NCI-H345 treated with DMSO at 0.1 percent for 48 hours (cell line): Measurements from ENCODE around the gene SLC35A1.
"Not testable (repeated sequence)": the region's sequence is repeated elsewhere in the genome, so short reads cannot be mapped to it uniquely, and the experiment has no call there.

ENCODE experiments used
- DNase-seq: peaks from one replicate; lab custom pipeline; 2025; ENCODE audit not compliant: unreplicated experiment; lab: John Stamatoyannopoulos, UW

The SLC35A1 gene

DNA sequence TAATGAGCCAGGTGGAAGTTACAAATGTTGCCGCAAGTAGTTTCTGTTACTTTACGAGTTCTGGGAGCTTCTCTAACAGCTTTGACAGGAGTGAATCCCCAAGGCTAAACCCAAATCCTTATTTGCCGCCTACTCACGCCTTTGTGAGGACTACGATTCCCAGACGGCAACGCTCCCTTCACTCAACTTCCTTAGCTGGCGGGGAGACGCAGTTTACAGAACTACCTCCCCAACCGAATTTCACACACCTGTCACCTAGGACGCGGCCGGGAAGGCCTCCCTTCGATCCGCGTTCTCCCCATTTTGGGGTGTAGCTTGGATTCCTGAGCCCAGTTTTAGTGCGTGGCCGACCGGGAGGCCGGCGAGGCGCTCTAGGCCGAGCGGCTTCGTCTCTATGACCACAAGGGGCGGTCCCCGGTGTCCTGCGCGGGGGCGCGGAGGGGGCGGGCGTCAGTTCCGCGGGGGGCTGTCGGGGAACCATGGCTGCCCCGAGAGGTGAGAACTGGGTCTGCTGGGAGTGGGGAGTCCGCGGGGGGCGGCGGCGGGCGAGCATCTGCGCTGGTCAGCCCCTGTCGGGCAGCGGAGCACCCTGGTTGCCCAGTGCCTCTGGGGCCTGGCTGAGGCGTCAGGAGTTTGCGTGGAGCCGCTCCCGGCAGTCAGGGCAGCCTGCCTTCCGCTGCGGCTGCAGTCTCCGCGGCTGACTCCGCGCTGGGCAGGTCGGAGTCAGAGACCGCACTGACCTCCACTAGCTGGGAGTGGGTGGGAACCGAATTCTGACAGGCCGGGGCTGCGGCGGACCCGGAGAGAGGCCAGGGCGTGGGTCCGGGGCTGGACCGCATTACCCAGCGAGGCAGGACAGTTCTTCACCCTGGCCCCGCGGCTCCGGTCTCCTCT lies at the start of gene SLC35A1:
Gene SLC35A1 (plus strand): TSS at position 450 of the 894 bp plus-strand sequence. CDS start 30 bp downstream, at position 480.
- peak; percentile 69 for DNase-seq

DNA sequence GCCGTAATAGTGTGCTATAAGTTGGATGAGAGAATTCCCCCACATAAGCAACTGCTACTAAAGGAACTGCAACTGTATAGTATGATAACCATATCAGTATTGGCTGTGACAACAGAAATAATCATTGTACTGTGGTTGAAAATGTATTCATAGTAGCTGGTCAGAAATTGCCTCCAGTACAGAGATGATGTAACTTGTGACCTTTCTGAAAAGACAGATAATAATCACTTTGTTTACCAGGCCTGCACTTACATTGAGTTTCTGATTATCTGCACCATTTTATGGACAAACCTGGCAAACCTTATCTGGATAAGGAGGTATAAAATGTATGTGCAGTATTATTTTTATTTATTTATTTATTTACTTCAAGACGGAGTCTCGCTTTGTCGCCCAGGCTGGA lies 46.0 kb upstream of the SLC35A1 start:
- DNase-seq: no peak

DNA sequence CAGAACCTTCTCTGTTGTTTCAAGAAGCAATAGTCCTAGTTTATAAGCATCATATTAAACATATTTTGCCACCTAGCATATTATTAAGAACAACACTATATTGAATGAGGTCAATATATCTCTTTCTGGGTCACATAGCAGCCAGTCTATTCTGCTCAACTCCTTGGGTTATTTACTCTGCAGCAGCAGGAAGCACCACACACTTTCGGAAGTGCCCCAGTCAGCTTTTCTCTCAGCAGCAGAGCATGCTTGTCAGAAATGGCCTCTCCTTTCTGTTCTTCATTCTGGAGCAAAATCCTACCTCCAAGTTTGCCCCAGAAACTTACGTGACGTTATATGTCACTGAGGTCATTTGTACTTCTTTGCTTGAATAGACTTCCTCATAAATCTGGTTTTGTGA lies 42.3 kb upstream of the SLC35A1 start:
- no peak for DNase-seq

GRCh38 chr6:87431263-87431662 lies 41.5 kb upstream of the SLC35A1 start:
- DNase-seq: no peak

DNA sequence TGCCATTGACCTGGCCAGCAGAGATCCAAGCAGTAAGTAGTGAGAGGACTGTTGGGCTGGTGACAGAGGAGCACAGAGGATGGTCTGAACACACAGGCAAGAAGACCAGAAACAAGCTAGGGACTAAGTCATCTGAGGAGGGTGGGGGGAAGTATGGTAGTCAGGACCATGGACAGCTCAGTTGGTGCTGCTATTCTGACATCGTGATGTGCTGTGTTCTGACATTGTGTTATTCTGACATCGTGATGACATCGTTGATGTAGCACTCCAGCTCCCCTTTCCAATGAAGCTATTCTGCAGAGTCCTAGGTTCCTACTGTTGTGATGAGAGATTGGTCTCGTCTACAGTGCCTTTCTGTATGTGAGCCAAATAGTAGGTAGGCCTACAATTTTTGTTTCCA lies 36.3 kb upstream of the SLC35A1 start:
- DNase-seq: no peak

GRCh38 chr6:87441711-87442110 lies 31.1 kb upstream of the SLC35A1 start:
- no peak for DNase-seq

DNA sequence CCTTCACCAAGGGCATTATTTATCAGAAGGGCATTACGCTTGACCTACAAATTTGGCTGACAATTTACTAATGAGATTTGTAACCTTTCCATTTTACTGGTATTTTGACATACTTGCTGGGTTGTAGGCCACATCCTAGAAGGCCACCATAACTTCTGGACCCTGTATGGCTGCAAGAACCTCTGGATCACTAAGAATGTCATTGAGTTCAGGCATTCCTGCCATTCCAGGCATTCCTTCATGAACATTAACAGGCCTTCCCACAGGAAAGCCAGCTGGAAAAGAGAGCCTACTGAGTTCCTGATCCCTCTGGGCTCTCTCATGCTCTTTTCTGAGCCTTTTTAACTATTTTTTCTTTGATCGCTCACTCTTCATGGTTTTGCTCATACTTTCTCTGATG lies 28.4 kb upstream of the SLC35A1 start:
- no peak for DNase-seq

GRCh38 chr6:87465051-87465450 lies 7.7 kb upstream of the SLC35A1 start:
- no peak for DNase-seq

GRCh38 chr6:87473419-87473903 lies 687 bp downstream of the SLC35A1 start:
- no peak for DNase-seq

DNA sequence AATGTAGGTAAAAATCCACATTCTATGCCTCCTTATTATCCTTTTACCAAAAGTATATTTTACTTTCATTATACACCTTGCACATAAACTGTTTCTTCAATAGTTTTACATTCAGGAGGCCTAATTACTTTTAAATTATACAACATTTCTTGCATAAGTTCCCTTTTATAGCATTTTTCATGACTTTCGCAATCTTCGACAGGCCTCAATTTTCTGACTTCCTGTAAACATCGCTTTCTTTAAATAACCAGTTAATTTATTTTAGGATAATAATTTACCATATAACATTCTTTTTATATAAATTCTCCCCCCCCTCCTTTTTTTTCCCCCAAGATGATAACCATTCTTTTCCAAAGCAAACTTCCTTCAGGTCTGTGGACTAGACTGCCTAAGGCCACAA lies 9.2 kb downstream of the SLC35A1 start:
- no peak for DNase-seq

DNA sequence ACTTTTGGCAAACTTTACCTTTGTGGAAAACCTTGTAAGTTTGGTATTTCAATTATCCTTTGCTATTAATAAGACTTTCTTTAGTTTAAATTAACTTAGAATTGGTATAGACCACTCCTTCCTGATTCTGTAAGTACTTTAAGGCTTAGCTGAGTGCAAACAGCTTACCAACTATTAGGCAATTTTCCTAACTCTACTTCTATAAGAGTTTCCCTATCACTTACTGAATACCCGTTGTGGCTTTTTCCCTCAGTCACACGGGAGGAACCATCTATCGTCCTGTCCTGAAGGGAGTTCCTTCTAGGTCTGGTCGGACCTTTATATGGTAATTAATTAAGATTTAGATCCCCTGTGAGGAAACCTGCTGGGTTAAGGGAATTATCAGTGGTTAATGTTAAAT lies 9.6 kb downstream of the SLC35A1 start:
- DNase-seq: no peak

- no peak for DNase-seq
Measured at GRCh38 chr6:87483929-87484328, 11.2 kb downstream of the SLC35A1 start.

GRCh38 chr6:87484491-87484890 lies 11.7 kb downstream of the SLC35A1 start:
- DNase-seq: no peak

GRCh38 chr6:87487555-87487954 lies 14.8 kb downstream of the SLC35A1 start:
- DNase-seq: no peak

DNA sequence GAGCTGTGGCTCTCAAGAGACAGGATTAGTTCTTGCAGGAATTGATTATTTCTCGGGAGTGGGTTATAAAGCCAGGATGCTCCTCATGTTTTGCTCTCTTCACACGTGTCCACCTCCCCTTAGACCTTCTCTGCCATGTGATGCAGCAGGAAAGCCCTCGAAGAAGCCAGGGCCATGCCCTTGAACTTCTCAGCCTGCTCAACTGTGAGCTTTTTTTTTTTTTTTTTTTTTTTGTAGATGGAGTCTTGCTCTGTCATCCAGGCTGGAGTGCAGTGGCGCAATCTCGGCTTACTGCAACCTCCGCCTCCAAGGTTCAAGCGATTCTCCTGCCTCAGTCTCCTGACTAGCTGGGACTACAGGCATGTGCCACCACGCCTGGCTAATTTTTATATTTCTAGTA lies 16.6 kb downstream of the SLC35A1 start:
- DNase-seq: not testable (repeated sequence)

GRCh38 chr6:87494761-87495422 lies 22.1 kb downstream of the SLC35A1 start:
- no peak for DNase-seq

- DNase-seq: no peak
Measured at GRCh38 chr6:87498048-87498447, 25.3 kb downstream of the SLC35A1 start.

GRCh38 chr6:87501809-87502572 lies 29.2 kb downstream of the SLC35A1 start:
- DNase-seq: no peak

DNA sequence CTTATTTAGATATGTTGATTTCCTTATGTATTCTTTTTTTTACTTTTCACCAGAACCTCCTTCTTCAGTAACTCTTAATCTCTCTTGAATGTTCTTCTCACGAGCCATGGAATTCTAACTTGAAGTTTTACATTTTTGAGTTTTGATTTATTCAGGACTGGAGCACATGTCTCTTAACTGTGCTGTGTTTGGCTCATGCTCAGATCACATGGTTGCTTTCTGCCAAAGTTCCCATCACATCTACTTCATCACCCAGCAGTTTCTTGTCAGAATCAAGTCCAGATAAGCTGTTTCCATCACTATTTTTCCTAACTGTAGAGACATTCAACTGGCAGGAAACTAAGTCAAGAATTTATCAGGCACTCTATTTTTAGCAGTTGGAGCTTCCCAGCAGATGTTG lies 31.7 kb downstream of the SLC35A1 start:
- no peak for DNase-seq

GRCh38 chr6:87514831-87515230 lies 42.1 kb downstream of the SLC35A1 start:
- no peak for DNase-seq

GRCh38 chr6:87518453-87518852 lies 45.7 kb downstream of the SLC35A1 start:
- DNase-seq: no peak
